ENCODE measurements around the gene TIMM9.

DNA sequence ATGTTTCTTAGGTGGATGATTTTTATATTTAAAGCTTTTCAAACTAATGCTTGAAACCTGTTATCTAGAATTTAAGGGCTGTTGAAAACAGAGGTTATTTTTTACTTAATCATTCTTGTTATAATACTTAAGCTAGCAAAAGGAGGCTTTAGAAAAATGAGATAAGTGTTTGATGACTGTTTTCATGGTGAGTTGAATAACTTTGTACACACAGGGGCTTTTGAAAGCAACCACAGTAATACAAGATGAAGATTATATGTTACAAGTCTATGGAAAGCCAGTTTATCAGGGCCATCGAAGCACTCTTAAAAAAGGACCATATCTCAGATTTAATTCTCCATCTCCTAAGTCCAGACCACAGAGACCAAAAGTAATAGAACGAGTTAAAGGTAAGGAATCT, 33.4 kb upstream of the TIMM9 start:
- TF ChIP-seq SMC3 (IDR thresholded peaks at IDR 0.05; ENCODE audit: low read depth, low read length) (no peak), USF2 (IDR thresholded peaks at IDR 0.05; ENCODE audit: borderline replicate concordance, low read depth, low read length) (no peak), EZH2phosphoT487 (IDR thresholded peaks at IDR 0.05; ENCODE audit: borderline replicate concordance, low read depth) (no peak), YY1 (IDR thresholded peaks at IDR 0.05; ENCODE audit: low read depth) (no peak), POLR2AphosphoS5 (IDR thresholded peaks at IDR 0.05; ENCODE audit: low read depth, low read length) (no peak), RCOR1 (IDR thresholded peaks at IDR 0.05; ENCODE audit: low read length) (no peak)
